ENCODE data around the gene DARS1.
"Not testable (repeated sequence)": the region's sequence is repeated elsewhere in the genome, so short reads cannot be mapped to it uniquely, and the experiment has no call there.

The DARS1 gene

DNA sequence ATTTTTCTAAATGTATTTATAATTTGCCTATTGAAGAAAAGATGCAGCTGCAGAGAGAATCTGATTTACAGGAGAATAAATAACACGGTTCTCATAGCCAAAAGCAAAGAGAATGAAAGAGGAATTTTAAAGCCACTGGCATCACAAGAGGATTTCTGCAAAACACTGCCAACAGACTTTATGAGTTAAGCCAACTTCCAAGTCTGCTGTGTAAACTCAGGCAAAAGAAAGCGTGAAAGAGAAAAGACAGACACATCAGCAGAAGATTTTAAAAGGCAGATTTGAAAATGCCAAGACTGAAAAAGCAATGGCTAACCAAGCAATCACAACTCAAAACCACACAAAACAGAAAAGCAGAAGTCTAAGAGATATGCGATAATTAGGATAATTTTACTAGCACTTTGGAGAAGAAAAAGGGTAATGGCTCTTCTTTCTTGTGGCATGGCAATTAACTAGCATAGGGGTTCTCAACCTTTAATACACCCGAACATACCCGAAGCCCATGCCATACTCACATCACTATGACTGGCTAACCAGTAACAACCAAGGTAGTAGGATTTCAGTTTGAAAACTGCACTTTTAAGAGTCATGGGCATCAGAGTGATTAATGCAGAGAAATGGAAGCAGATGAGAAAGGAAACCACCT lies 4.9 kb downstream of the DARS1 start:
- DNase-seq = peak; percentile 39 to 57

DNA sequence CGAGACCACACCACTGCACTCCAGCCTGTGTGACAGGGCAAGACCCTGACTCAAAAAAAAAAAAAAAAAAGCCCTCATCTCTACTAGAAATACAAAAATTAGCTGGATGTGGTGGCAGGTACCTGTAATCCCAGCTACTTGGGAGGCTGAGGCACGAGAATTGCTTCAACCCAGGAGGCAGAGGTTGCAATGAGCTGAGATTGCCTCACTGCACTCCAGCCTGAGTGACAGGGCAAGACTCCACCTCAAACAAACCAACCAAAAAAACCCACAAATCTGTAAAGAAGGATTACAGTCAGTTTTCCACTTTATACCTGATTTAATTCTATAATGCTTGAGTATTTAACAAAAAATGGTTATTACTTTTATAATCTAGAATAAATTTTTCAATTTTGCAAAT lies 9.7 kb downstream of the DARS1 start:
- DNase-seq = no peak

GRCh38 chr2:135974036-135974435 lies 11.4 kb downstream of the DARS1 start:
- peak in 1 of 2 experiments; percentile 17 for DNase-seq

DNA sequence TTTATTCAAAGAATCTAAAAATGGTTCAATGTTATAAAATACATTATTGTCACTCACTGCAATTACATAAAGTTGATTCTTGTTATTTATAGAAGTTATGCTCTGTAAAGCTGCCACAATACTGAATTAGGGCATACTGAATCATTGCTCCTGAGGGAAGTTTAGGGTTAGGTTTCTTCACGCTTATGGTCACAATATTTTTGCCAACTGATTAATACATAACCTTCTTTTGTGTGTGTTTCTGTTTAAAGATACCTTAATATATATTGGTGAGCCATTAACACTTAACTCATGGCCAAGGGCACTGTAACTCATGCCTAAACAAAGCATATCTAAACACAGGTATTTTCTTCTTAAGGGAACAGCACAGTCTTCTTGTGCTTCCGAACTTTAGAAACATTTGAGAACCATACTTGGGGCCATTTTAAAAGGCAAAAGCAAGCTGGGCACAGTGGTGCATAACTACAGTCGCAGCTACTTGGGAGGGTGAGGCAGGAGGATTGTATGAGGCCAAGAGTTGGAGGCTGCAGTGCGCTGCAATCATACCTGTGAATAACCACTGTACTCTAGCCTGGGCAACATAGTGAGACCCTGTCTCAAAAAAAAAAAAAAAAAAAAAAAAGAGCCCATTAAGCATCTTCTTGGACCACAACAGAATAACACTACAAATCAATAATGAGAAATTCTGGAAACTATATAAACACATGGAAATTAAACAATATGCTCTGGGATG lies 15.6 kb downstream of the DARS1 start:
- no peak for DNase-seq

- DNase-seq = no peak
Observed at GRCh38 chr2:135965756-135966155, 19.7 kb downstream of the DARS1 start.

DNA sequence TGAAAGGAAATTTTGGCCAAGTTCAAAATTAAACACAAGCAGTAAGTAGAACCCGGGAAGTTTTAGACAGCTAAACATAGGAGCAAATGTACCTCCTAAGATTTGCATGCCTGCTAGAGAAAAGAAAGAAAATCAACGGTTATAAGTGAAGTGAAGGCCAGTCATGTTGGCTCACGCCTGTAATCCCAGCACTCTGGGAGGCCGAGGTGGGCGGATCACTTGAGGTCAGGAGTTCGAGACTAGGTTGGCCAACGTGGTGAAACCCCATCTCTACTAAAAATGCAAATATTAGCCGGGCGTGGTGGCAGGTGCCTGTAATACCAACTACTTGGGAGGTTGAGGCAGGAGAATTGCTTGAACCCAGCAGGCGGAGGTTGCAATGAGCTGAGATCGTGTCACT lies 21.0 kb downstream of the DARS1 start:
- DNase-seq = not testable (repeated sequence)

DNA sequence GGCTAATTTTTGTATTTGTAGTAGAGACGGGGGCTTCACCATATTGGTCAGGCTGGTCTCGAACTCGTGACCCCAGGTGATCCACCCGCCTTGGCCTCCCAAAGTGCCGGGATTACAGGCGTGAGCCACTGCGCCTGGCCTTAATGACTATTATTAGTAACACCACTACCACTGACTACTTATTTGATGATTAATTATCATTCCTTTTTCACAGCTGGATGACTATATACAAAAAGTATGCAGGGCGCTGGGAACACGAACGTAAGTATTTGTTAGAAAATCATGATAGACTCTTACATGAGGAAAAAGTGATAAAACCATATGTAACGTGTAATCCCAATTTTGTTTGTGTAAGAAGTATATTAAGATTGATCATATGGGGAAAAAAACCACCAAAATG lies 21.6 kb downstream of the DARS1 start:
- DNase-seq = no peak

DNA sequence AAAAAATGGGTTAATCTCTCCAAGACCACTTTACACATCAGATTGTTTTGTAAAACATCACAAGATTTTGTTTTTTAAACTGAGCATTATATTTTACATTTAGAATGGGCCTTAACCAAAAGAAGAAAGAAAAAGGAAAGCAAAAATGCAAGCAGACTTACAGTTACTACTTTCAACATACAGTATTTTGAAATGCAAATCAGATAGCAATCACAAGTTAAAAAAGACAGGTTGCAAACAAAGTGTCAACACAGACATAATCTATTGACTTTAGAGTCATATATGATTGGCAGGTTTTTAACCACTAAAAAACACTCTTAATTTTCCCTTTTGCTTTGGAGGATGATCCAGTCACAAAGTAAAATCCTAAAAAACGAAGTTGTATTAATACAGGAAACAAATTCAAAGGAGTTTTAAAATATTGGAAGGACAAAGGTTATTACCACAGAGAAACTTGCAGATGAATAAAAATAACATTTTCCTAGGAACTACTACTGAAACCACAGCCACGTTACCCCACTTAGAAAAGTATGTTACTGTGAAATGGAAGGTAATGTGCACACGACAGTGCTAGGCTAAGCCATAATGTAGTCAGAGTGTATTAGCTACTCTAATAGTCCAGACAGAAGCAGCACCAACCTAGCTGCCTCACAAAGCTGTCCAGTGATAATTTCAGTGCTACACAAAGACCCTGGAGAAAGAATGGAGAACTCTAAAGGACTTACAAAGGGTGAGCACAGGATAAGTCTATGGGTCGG lies 22.9 kb downstream of the DARS1 start:
- DNase-seq = no peak

DNA sequence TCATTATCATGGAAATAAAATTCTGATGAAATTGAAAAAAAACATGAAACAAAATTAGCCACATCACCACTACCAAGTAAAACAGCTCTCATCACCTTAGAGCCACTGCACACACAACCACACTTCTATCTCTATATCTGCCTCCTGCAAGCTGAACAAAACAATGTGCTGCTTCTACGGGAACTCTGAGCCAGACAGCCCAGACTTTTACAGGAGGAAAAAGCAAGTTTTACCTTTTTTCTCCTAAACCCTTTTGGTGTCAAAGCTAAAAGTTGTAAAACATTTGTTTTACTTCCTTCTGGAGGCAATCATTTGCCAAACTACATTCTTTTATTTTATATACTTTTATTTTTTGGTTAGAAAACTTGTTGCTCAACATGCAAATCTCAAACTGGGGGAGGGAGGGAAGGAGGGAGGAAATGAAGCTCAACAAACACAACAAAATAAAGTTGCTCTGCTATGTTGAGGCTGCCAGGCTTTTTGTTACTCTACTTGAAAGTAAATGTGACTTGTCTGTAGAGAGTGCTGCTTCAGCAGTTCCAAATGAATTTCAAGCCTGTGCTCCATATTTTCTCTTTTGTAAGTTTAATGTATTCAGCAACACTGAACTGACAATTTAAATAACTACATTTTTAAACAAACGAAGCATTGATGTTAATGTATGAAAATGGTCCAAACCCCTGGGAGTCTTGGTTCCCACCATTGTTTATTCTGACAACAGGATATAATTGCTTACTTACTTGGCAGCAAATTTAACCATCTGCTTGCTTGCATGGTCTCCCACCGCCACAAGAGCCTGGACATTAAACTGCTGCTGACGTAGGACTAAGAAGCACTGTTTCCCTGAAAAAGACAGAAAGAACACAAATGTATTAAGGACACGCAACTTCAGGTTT lies 24.5 kb downstream of the DARS1 start:
- DNase-seq = no peak

- no peak for DNase-seq
Observed at GRCh38 chr2:135960150-135960549, 25.3 kb downstream of the DARS1 start.

DNA sequence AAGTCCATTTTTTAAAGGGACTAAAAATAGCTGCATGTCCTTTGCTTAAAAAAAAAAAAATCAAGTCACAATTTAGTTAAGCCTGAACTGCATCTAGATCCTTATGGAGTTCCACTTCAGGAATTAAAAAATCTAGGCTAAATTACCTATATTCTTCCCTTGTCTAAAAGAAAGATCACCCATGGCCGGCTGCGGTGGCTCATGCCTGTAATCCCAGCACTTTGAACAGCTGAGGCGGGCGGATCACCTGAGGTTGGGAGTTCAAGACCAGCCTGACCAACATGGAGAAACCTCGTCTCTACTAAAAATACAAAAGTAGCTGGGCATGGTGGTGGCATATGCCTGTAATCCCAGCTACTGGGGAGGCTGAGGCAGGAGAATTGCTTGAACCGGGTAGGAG lies 26.5 kb downstream of the DARS1 start:
- not testable (repeated sequence) for DNase-seq

DNA sequence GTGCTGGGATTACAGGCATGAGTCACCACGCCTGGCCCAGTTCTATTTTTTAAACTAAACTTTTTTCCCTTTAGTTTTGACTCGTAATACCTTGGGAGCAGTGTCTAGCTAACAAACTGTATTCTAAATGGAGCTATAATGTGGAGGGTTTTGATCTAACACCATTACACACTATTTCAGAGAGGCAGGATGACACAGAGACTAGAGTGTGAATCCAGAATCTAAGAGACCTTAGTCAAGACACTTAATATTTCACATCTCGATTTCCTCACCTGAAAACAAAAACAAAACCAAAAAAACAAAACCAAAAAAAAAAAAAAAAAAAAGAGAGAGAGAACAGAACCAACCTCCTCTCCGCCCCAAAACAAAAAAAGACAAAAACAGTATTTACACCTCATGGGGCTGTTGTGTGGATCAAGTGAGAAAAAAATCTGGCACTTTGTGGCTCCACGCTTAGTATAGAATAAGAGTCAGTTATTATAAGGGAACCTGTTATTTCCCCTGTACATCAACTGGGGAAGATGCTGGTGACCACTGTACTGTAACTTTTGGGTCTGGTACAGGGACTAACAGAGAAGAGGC lies 31.3 kb downstream of the DARS1 start:
- no peak for DNase-seq

DNA sequence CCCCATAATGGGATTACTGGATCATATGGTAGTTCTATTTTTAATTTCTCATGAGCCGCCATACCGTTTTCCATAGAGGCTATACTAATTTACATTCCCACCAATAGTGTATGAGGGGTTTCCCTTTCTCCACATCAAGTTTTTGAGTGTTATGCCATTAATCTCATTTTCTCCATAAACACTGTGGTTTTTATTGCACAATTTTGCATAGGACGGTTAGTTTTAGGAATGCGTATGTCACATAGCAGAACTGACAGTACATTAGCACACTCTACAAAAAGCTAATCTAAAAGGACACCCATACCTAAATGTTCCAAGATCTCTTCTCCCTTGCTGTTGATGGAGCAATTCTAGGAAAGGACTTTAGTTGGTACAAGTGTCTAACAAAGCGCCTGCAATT lies 32.5 kb downstream of the DARS1 start:
- no peak for DNase-seq

DNA sequence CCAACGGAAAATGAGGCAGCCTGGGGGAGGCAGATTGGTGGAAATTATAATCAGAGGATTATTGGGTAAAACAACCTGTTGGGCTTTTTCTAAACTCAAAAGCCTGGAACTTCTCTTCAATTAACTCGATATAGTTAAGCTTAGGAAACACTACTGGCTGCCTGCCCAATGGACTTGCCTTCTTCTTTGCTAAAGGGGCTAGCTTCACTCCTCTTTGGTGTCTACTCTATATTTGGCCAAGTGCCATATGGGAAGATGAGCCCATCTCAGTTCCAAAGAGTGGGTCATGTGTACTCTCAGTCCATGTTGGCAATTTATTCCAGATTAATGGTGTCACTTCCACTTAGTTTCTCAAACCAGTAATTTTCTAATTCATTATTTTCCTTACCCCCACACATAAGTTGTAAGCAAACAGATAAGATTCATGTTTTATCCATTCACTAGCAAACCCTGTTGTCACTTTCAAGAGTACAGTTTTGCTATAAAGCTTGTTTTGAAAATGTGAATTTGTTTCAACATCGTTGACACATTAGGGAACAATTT lies 34.3 kb downstream of the DARS1 start:
- DNase-seq = no peak

DNA sequence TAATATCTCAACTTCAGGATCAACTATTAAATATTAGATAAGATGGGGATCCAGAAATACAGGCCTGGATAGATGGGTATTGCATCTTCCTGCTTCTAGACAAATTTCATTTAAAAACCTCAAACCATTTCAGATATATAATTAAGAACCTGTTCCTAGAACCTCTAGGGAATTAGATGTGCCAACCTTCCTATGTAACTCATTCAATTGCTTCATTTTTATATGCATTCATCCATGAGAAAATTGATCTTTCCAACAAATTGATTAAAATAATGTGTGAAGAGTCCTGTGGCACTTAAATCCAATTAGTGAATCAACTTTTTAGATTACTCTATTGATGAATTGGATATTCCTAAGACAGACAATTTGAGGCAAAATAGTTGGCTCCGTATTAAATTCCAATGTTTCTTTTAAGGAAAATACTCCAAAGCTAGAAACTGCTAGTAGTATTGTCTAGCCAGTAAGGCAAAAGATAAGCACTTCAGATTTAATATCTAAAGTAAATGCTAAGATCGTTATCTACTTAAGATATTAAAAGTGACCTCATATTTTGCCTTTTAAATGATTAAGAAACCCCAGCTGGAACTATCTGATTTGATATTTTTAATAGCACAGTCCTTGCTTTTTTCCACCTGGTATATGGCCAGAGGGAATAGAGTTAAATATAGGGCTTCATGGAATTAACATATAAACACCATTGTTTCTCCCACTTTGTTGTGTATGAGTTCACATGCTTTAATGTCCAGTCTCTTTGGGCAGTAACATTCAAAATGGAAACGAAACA lies 35.8 kb downstream of the DARS1 start:
- DNase-seq = no peak

- DNase-seq = no peak
Observed at GRCh38 chr2:135948642-135949355, 36.6 kb downstream of the DARS1 start.

DNA sequence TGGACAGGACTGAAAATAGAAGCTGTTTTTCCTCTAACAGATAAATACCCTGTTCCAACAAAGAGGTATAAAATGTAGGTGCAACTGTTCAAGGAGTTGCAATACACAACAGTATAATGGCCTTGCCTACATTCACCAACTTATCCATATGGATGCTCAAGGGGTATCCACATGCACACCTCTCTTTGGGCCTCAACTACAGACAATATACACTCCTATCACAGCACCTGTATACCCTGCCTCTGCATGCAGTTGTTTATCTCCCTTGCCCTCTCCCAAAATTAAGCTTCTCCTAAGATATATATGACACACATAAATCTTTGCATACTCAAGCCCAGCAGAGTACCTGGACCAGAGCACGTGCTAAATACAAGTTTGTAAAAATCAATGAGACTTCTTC lies 37.3 kb downstream of the DARS1 start:
- no peak for DNase-seq

GRCh38 chr2:135947483-135947882 lies 37.9 kb downstream of the DARS1 start:
- no peak for DNase-seq

GRCh38 chr2:135945526-135945925 lies 39.9 kb downstream of the DARS1 start:
- DNase-seq = no peak

DNA sequence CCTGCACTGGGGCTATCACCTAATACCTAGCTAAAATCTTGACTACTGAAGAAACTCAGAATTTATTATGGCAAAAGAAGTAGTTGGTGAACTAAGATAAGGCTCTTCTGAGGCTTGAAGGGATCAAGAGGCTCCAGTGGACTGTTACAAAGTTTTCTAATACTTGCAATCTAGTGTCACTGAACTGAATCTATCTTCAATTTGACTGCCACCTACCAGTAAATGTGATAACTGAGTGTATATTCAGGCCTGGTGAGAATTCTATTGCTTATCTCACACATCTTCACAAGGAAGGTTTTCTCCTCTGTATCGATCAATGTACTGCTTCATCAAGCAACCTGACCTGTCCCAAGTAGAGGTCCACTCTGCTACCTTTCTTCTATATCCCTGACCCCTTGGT lies 40.8 kb downstream of the DARS1 start:
- DNase-seq = no peak

Data from AML-193 (cell line).